C4-2B (cell line): ENCODE measurements around the gene ANKRD39.

Source experiments
- CTCF ChIP-seq: fragments of 450-650 bp; conservative IDR thresholded peaks from 2 replicates; pipeline ENCODE4 v1.5.1; 2017; ENCODE audit warnings: mild to moderate bottlenecking
- ZFX ChIP-seq: fragments of 450-650 bp; IDR thresholded peaks from 2 replicates; pipeline ENCODE4 v1.6.1; 2017

GRCh38 chr2:96799623-96799935 is 58.2 kb downstream of the ANKRD39 start:
- TF ChIP-seq CTCF (no peak), ZFX (no peak)
